A549 (cell line): Measurements from ENCODE around the gene UBAC2.

Experiments used
- CTCF ChIP-seq: fragments of >200 bp; sonication (Bioruptor Twin); formaldehyde crosslinking; IDR thresholded peaks from 3 replicates; pipeline ENCODE4 v1.5.1; 2016
- HES2 ChIP-seq: fragments of >200 bp; sonication (Bioruptor Twin); formaldehyde crosslinking; IDR thresholded peaks from 2 replicates; pipeline ENCODE4 v1.6.1; 2016
- NR3C1 ChIP-seq: fragments of >200 bp; sonication (Bioruptor Twin); formaldehyde crosslinking; IDR thresholded peaks from 3 replicates; pipeline ENCODE4 v1.6.1; 2017

- TF ChIP-seq NR3C1 (no peak), HES2 (no peak), CTCF (no peak)
These were observed 66.2 kb downstream of the UBAC2 start for GRCh38 chr13:99266827-99267226.
